Measurements from ENCODE around the gene STARD7.
A peak's percentile ranks its signal among the peaks of the same experiment; 100 is the strongest.

The STARD7 gene

GRCh38 chr2:96195410-96196066 is 13.1 kb downstream of the STARD7 start:
- peak; percentile 56 for DNase-seq

GRCh38 chr2:96191937-96192670 is 16.5 kb downstream of the STARD7 start:
- DNase-seq: no peak

GRCh38 chr2:96188821-96189526 is 19.7 kb downstream of the STARD7 start:
- DNase-seq: no peak

- no peak for DNase-seq
Observed at GRCh38 chr2:96186562-96186961, 22.1 kb downstream of the STARD7 start.

GRCh38 chr2:96185516-96185915 is 23.1 kb downstream of the STARD7 start:
- DNase-seq: no peak

- no peak for DNase-seq
Observed at GRCh38 chr2:96184989-96185388, 23.6 kb downstream of the STARD7 start.

- DNase-seq: no peak
Observed at GRCh38 chr2:96184188-96184587, 24.4 kb downstream of the STARD7 start.

- DNase-seq: no peak
Observed at GRCh38 chr2:96181529-96181928, 27.1 kb downstream of the STARD7 start.

GRCh38 chr2:96180521-96180920 is 28.1 kb downstream of the STARD7 start:
- DNase-seq: no peak

- DNase-seq: no peak
Observed at GRCh38 chr2:96180002-96180401, 28.6 kb downstream of the STARD7 start.

- no peak for DNase-seq
Observed at GRCh38 chr2:96176661-96177060, 32.0 kb downstream of the STARD7 start.

GRCh38 chr2:96175951-96176350 is 32.7 kb downstream of the STARD7 start:
- no peak for DNase-seq

- peak; percentile 84 for DNase-seq
Observed at GRCh38 chr2:96174251-96175144, 34.1 kb downstream of the STARD7 start.

- peak; percentile 56 for DNase-seq
Observed at GRCh38 chr2:96171831-96172230, 36.8 kb downstream of the STARD7 start.

- no peak for DNase-seq
Observed at GRCh38 chr2:96170626-96171025, 38.0 kb downstream of the STARD7 start.

GRCh38 chr2:96169868-96170507 is 38.6 kb downstream of the STARD7 start:
- DNase-seq: no peak

- no peak for DNase-seq
Observed at GRCh38 chr2:96167407-96168013, 41.1 kb downstream of the STARD7 start.

- DNase-seq: no peak
Observed at GRCh38 chr2:96164459-96165184, 44.0 kb downstream of the STARD7 start.

- DNase-seq: no peak
Observed at GRCh38 chr2:96163768-96164429, 44.7 kb downstream of the STARD7 start.

- no peak for DNase-seq
Observed at GRCh38 chr2:96163415-96163767, 45.2 kb downstream of the STARD7 start.

GRCh38 chr2:96161898-96162297 is 46.7 kb downstream of the STARD7 start:
- peak; percentile 94 for DNase-seq

All from hematopoietic multipotent progenitor cell treated with erythropoietin and hydrocortisone succinate and interleukin-3 and kit ligand, for 8 days (in vitro differentiated cells).